Adipocyte (in vitro differentiated cells): ENCODE data around the gene CTNNBL1.
"Not testable (repeated sequence)": the region's sequence is repeated elsewhere in the genome, so short reads cannot be mapped to it uniquely, and the experiment has no call there.

Experiments used
- DNase-seq: peaks from one replicate; pipeline ENCODE4 v3.0.0-alpha.2; 2015; ENCODE audit warnings: low read depth
- H3K27me3 ChIP-seq: replicated peaks from 2 replicates; pipeline ENCODE4 v1.7.0; 2013; ENCODE audit warnings: mild to moderate bottlenecking, low read length, moderate library complexity; ENCODE audit not compliant: control insufficient read depth, insufficient read depth
- H3K36me3 ChIP-seq: 2 replicates; pipeline ENCODE4 v1.7.0; 2013; ENCODE audit warnings: low read length, mild to moderate bottlenecking, moderate library complexity; ENCODE audit not compliant: control insufficient read depth, insufficient read depth, severe bottlenecking
- H3K4me1 ChIP-seq: 2 replicates; pipeline ENCODE4 v1.7.0; 2013; ENCODE audit warnings: mild to moderate bottlenecking, low read length, moderate library complexity; ENCODE audit not compliant: control insufficient read depth, insufficient read depth
- H3K4me3 ChIP-seq: 2 replicates; pipeline ENCODE4 v1.7.0; 2013; ENCODE audit warnings: mild to moderate bottlenecking, low read length, moderate library complexity
- H3K9ac ChIP-seq: 2 replicates; pipeline ENCODE4 v1.7.0; 2013; ENCODE audit warnings: mild to moderate bottlenecking, low read length, moderate library complexity
- H3K9me3 ChIP-seq: 2 replicates; pipeline ENCODE4 v1.7.0; 2013; ENCODE audit warnings: mild to moderate bottlenecking, low read length, moderate library complexity; ENCODE audit not compliant: control insufficient read depth

The CTNNBL1 gene

DNA sequence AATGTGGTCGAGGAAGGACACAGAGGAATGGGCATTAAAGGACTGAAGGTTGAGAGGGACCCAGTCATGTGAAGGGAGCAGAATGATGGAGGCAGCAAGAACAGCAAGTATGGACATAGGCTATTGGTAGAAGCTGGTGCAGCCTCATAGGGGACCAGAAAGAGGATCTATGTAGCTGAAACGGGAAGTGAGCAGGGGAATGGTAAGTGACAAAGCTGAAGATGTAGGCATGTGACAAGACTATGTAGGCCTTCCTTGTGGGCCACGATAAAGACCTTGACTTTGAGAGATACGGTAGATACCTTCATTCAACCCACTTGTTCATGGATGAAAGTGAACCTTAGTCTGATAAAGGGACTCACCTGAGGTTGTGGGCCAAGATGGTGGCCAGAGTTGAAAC is 3.5 kb downstream of the CTNNBL1 start:
- Histone ChIP-seq H3K9me3 (no peaks in the 10 kb centered on the region), H3K9ac (no peak overlapping the region), H3K36me3 (no peaks in the 10 kb centered on the region), H3K4me1 (peaks cover 27% of the 10 kb centered on the region), H3K4me3 (no peak overlapping the region), H3K27me3 (no peaks in the 10 kb centered on the region)
- no peak for DNase-seq

DNA sequence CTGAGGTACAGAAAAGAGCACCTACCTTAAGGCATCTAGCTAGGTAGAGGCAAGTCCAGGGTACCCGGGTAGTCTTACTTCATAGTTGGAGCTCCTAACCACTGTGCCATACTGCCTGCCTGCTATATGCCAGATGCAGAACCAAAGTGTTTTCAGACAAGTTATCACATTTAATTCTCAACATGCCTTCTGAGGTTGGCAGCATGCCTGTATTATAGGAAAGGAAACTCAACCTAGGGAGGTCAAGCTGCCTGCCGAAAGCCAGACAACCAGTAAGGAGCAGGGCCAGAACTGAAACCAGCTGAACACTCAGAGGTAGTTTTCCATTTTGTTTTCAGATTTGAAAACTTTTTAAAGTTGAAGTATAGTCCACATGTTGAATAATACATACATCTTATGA is 5.4 kb downstream of the CTNNBL1 start:
- DNase-seq: no peak
- Histone ChIP-seq H3K9ac (no peak overlapping the region), H3K4me3 (no peak overlapping the region), H3K27me3 (no peaks in the 10 kb centered on the region), H3K9me3 (no peaks in the 10 kb centered on the region), H3K4me1 (peaks cover 31% of the 10 kb centered on the region), H3K36me3 (no peaks in the 10 kb centered on the region)

DNA sequence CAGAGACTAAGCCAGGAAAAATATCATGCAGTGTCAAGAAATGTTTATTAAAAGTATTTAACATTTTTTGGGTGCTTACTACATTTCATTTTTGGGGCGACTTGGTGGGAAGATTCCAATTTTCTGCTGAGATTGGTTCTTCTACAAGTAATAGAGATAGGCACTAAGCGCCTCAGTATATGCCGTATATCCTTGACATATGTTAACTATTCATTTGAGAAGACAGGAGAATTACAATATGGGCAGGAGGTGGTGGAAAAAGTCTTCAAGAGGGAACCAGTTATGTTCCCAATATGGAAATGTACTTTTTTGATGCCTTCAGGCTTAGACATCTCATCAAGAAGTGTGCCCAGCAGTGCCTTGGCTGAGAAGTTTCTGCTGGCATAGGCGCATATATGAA is 6.5 kb downstream of the CTNNBL1 start:
- DNase-seq: no peak
- Histone ChIP-seq H3K9ac (no peak overlapping the region), H3K9me3 (no peaks in the 10 kb centered on the region), H3K27me3 (no peaks in the 10 kb centered on the region), H3K36me3 (no peaks in the 10 kb centered on the region), H3K4me3 (no peak overlapping the region), H3K4me1 (peaks cover 22% of the 10 kb centered on the region)

DNA sequence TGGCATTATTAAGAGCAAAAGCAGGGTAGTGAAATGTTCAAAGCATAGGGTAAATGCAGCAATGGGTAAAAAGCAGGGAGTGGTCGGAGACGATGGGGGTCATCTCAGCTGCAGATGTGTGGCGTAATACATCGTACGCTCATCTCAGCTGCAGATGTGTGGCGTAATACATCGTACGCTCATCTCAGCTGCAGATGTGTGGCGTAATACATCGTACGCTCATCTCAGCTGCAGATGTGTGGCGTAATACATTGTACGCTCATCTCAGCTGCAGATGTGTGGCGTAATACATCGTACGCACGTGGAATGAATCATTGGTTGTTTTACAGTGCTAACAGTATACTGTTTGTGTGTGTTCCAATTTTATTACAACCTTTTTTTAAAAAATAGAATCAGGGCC is 7.8 kb downstream of the CTNNBL1 start:
- H3K9ac ChIP-seq, H3K4me3 ChIP-seq, H3K9me3 ChIP-seq, H3K36me3 ChIP-seq, H3K27me3 ChIP-seq, DNase-seq: not testable (repeated sequence)
- H3K4me1 ChIP-seq: peaks cover 16% of the 10 kb centered on the region

DNA sequence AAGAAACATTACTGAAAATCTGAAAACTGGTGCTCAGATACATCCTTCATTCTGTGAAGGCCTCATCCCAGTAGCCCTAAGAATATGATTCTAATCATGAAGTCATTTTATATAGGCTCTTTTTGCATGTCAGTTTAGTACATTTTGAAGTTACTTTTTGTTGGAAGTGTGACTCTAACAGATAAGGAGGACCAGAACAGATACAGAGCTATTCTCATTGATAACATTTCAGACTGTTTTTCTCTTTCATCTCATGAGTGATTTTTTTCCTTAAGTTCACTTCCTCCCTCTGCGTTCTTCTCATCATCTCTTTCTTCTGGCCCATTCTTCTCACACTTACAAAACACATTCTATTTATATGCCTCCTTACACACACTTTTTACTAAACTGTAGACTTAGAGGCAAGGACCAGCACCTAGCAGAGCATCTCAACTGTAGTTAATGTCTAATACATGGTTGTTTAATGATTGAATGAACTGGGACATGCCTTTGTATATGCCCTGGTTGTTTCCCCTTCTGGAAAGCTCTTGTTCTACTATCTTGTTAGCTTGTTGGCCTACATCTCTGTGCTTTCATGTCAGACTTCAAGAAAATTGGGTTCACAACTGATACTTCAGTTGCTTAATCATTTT is 8.7 kb downstream of the CTNNBL1 start:
- Histone ChIP-seq H3K36me3 (no peaks in the 10 kb centered on the region), H3K9ac (no peak overlapping the region), H3K9me3 (no peaks in the 10 kb centered on the region), H3K4me1 (peaks cover 16% of the 10 kb centered on the region), H3K4me3 (no peak overlapping the region), H3K27me3 (no peaks in the 10 kb centered on the region)
- DNase-seq: no peak

DNA sequence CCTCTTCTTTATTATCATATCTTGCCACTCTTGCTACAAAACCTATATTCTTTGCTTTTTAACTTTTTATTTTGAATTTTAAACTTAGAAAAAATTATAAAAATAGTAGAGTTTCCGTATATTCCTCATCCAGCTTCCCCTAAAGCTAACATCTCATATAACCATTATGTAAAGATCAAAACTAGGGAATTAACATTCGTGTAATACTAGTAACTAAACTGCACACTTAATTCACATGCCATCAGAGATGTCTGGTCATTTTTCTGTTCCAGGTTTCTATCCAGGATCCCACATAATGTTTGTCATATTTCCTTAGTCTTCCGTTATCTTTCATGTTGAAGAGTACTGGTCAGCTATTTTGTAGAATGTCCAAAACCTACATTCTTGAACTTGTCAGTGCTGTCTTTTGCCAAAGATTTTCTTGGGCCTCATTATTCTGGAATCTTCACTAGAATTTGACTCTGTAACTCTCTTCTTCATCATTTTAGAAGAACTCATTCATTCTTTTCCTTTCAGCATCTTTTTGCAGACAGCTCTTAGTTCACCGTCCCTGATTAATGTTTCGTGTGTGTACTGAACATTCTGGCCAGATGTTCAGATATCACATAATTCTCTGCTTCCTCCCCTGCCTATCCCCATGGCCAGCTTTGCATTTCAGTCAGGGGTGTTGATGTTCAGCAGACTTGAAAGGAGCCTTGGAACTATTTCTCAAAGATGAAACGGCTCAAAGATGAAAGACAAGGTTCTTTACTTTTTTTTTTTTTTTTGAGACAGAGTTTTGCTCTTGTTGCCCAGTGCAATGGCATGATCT is 9.4 kb downstream of the CTNNBL1 start:
- Histone ChIP-seq H3K27me3 (no peaks in the 10 kb centered on the region), H3K4me3 (no peak overlapping the region)

DNA sequence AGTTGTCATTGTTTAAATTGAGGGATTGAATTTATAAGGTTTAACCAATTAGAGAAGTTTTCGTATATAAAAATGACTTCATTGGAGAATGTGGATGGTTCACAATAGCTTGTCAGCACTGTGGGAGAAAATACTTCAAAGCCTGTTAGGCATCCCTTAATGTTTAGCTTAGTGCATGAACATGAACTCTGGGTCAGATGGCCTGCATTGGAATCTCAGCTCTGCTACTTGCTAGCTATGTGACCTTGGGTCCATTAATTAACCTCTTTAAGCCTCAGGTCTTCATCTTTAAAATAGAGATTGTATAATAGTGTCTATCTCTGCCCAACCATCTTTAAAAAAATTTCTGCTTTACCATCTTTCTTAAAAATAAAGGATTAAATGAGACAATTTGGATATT is 11.1 kb downstream of the CTNNBL1 start:
- no peak for DNase-seq
- no peak overlapping the region for H3K4me3 ChIP-seq
- no peak overlapping the region for H3K9ac ChIP-seq
- peaks cover 16% of the 10 kb centered on the region for H3K4me1 ChIP-seq
- H3K9me3 ChIP-seq: no peaks in the 10 kb centered on the region
- H3K27me3 ChIP-seq: no peaks in the 10 kb centered on the region
- H3K36me3 ChIP-seq: no peaks in the 10 kb centered on the region

More for the DNA sequence above, 9.4 kb downstream of the CTNNBL1 start:
- H3K9ac ChIP-seq: no peak overlapping the region
- peaks cover 16% of the 10 kb centered on the region for H3K4me1 ChIP-seq
- DNase-seq: no peak
- no peaks in the 10 kb centered on the region for H3K9me3 ChIP-seq
- no peaks in the 10 kb centered on the region for H3K36me3 ChIP-seq

DNA sequence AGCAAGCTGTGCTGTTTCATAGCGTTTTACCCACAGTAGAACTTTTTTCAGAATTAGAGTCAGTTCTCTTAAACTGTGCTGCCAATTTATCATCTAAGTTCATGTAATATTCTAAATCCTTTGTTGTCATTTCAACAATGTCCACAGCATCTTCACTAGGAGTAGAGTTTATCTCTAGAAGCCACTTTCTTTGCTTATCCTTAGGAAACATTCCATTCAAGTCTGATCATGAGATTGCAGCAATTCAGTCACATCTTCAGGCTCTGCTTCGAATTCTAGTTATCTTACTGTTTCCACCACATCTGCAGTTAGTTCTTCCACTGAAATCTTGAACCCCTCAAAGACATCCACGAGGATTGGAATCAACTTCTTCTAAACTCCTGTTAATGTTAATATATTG is 12.5 kb downstream of the CTNNBL1 start:
- no peak overlapping the region for H3K4me3 ChIP-seq
- H3K9ac ChIP-seq: no peak overlapping the region
- no peaks in the 10 kb centered on the region for H3K27me3 ChIP-seq
- DNase-seq: no peak
- H3K9me3 ChIP-seq: no peaks in the 10 kb centered on the region
- H3K36me3 ChIP-seq: no peaks in the 10 kb centered on the region
- H3K4me1 ChIP-seq: peaks cover 13% of the 10 kb centered on the region

DNA sequence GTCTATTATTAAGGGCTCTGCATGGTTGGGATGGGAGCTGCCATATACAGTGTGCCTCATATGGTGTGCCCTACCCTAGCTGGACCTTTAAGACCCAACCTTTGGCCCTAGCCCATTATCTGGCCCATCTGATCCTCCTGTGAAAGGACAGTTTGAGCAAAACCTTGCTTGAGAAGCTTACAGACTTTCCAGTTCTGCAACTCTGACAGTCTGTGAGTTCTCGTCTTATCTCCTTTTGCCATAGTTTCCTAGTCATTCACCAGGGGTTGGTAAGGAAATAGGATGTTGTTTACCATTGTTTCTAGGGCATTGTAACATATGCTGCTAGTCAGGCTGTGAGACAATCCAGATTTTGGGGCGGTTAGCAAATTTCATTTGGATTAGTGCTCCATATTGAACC is 17.2 kb downstream of the CTNNBL1 start:
- H3K36me3 ChIP-seq: no peaks in the 10 kb centered on the region
- H3K9ac ChIP-seq: no peak overlapping the region
- H3K9me3 ChIP-seq: no peaks in the 10 kb centered on the region
- peaks cover 18% of the 10 kb centered on the region for H3K4me1 ChIP-seq
- H3K4me3 ChIP-seq: no peak overlapping the region
- no peak for DNase-seq
- no peaks in the 10 kb centered on the region for H3K27me3 ChIP-seq

DNA sequence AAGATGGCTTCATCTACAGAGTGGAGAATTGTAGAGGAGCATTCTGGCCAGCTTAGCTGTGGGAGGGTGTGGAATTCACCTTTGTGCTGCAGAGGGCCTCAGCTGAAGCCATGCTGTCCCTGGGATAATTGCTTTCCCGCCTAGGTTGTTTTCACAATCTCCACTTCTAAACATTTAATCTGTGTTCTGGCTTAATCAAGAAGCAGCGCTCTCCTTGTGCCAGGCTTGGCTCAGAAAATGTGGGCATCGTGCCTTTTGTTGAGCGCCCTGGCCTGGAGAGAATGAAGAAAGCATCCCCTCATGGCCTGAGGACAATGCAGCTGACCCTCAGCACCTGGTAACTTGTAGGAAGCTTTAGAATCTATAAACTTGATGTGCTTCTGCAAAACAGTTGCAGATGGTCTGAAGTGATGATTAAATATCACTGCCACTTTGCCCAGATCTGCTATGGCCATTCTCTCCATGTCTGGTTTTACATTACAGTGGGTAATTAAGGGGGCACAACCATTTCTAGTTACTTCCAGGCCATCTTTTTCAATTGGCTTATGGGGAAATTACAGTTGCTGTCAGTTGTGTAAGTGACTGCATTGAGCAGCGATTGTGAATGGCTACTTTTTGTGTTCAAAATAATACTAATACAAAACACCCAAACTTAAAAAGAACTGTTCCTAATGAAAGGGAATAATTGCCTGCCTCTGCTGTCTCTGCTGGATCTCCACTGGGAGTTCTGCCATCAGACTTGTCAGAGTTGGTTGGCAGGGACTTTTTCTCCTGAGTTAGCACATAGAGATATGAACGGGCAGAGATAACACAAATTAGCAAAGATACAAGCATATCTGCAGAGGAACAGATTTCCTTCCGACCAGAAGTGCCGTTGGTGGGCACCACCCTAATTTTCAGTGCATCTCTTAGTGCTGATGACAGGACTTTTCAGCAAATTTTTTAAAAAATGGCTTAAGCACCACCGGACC is 18.4 kb downstream of the CTNNBL1 start:
- DNase-seq: no peak

DNA sequence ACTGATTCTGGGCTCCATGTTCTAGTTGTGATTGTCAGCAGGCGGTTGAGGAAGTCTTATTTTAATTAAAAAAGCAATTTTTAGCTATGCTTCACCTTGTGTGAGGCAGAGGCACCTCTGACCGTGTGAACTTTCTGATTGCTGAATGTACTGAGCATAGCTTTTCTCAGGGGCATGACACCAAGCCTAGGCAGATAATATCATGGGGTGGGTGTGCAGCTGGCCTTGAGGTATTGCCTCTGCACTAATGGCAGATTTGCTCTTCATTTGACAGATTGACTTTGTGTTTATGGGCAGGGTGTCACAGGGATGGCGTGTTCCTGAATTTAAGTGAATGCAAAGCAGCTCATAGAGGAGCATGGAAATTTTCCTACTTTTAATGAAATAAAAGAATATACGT is 19.6 kb downstream of the CTNNBL1 start:
- no peaks in the 10 kb centered on the region for H3K36me3 ChIP-seq
- no peak for DNase-seq

More for the DNA sequence above, 18.4 kb downstream of the CTNNBL1 start:
- H3K4me1 ChIP-seq: peaks cover 18% of the 10 kb centered on the region
- no peak overlapping the region for H3K4me3 ChIP-seq
- H3K27me3 ChIP-seq: no peaks in the 10 kb centered on the region
- no peak overlapping the region for H3K9ac ChIP-seq
- no peaks in the 10 kb centered on the region for H3K36me3 ChIP-seq
- no peaks in the 10 kb centered on the region for H3K9me3 ChIP-seq

More for the DNA sequence above, 19.6 kb downstream of the CTNNBL1 start:
- Histone ChIP-seq H3K27me3 (no peaks in the 10 kb centered on the region), H3K4me1 (peaks cover 18% of the 10 kb centered on the region), H3K9me3 (no peaks in the 10 kb centered on the region), H3K9ac (no peak overlapping the region), H3K4me3 (no peak overlapping the region)
